ENCODE measurements around the gene EMILIN3.
A peak's percentile ranks its signal among the peaks of the same experiment; 100 is the strongest.

Gene EMILIN3

GRCh38 chr20:41329435-41330342 lies 36.9 kb downstream of the EMILIN3 start:
- Histone ChIP-seq H3K9me3 (no peaks in the 10 kb centered on the region), H3K27ac (peak overlapping the region; percentile 73 to 77), H3K27me3 (no peaks in the 10 kb centered on the region), H3K36me3 (no peaks in the 10 kb centered on the region), H3K4me1 (peaks cover 0 to 21% (median 16%) of the 10 kb centered on the region in 4 donors), H3K4me3 (no peak overlapping the region)
- DNase-seq: peak; percentile 92 to 94
- TF ChIP-seq CTCF (IDR thresholded peaks at IDR 0.05): no peak
- intact Hi-C loops (cut with DNase I; ENCODE audit: low total_unique reads): loop anchor here (5.0 kb wide), 1 partner anchor 82 kb away; no protein-coding TSS in a partner anchor

- no peak for TF ChIP-seq CTCF (IDR thresholded peaks at IDR 0.05)
- intact Hi-C loops (cut with DNase I; ENCODE audit: low total_unique reads): loop anchor here (5.0 kb wide), 1 partner anchor 80 kb away; no protein-coding TSS in a partner anchor
- Histone ChIP-seq H3K4me1 (peaks cover 0 to 21% (median 15%) of the 10 kb centered on the region in 4 donors), H3K27ac (peak overlapping the region in 1 of 2 donors; percentile 5), H3K9me3 (no peaks in the 10 kb centered on the region), H3K36me3 (no peaks in the 10 kb centered on the region), H3K27me3 (no peaks in the 10 kb centered on the region), H3K4me3 (no peak overlapping the region)
- no peak for DNase-seq
Observed at GRCh38 chr20:41327178-41327577, 39.4 kb downstream of the EMILIN3 start.

- no peak for DNase-seq
- intact Hi-C loops (cut with DNase I; ENCODE audit: low total_unique reads): no loop called here
- no peak overlapping the region for H3K27ac ChIP-seq
Observed at GRCh38 chr20:41320976-41321375, 45.6 kb downstream of the EMILIN3 start.

GRCh38 chr20:41320441-41320840 lies 46.2 kb downstream of the EMILIN3 start:
- H3K9me3 ChIP-seq: no peaks in the 10 kb centered on the region
- no peaks in the 10 kb centered on the region for H3K27me3 ChIP-seq
- intact Hi-C loops (cut with DNase I; ENCODE audit: low total_unique reads): no loop called here
- TF ChIP-seq CTCF (IDR thresholded peaks at IDR 0.05): no peak
- H3K4me1 ChIP-seq: peaks cover 0 to 20% (median 8%) of the 10 kb centered on the region in 4 donors
- no peak overlapping the region for H3K27ac ChIP-seq
- H3K4me3 ChIP-seq: no peak overlapping the region
- DNase-seq: no peak
- no peaks in the 10 kb centered on the region for H3K36me3 ChIP-seq

More at GRCh38 chr20:41320976-41321375, 45.6 kb downstream of the EMILIN3 start:
- H3K4me3 ChIP-seq: no peak overlapping the region
- no peak for TF ChIP-seq CTCF (IDR thresholded peaks at IDR 0.05)
- H3K36me3 ChIP-seq: no peaks in the 10 kb centered on the region
- peaks cover 0 to 15% (median 6%) of the 10 kb centered on the region in 4 donors for H3K4me1 ChIP-seq
- no peaks in the 10 kb centered on the region for H3K9me3 ChIP-seq
- H3K27me3 ChIP-seq: no peaks in the 10 kb centered on the region

GRCh38 chr20:41318271-41318649 lies 48.4 kb downstream of the EMILIN3 start:
- H3K36me3 ChIP-seq: no peaks in the 10 kb centered on the region
- intact Hi-C loops (cut with DNase I; ENCODE audit: low total_unique reads): no loop called here
- H3K4me1 ChIP-seq: peaks cover 0 to 39% (median 12%) of the 10 kb centered on the region in 4 donors

More at GRCh38 chr20:41318271-41318649, 48.4 kb downstream of the EMILIN3 start:
- Histone ChIP-seq H3K9me3 (no peaks in the 10 kb centered on the region), H3K27ac (peak overlapping the region; percentile 88 to 92), H3K4me3 (peak overlapping the region; percentile 87 to 89), H3K27me3 (no peaks in the 10 kb centered on the region)
- TF ChIP-seq CTCF (IDR thresholded peaks at IDR 0.05): no peak
- no peak for DNase-seq

Data from tibial artery (tissue), 4 donors.